ENCODE results near the gene PPP1R14D.

Gene PPP1R14D

DNA sequence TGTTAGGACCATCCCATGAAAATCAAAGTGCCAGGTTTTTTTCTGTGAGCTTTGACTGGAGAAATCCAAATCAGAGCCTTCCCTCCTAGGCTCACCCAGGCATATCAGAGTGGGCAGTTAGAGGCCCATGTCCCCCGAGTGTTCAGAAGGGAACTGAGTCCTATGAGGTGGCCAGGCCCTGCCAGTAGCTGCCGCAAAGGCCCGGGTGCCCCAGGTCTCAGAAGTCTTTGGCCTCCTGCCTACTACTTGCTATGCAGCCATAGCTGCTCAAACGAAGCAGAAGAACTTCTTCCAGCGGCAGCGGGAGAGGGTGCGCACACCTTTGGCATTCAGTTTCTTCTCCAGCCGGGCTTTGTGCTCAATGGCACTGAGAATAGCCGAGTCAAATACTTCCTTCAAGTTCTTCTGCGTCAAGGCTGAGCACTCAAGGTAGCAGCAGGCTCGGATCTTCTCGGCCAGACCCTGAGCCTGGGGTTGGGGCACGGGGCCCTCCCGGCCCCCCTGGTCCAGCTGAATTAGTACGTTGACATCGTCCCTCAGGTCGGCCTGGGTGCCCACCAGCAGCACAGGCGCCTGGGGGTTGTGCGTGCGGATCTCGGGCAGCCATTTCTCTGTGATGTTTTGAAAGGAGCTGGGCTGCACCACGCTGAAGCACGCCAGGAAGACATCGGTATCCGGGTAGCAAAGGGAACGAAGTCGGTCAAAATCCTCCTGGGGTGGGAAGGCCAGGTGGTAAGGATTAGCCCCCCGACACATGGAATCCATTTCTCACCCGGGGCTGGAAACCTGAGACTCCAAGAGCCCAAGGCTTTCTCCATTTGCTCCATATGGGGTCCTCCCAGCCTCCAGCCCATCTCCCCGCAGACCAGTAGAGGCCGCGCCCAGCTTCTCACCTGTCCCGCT lies 44.5 kb upstream of the PPP1R14D start:
- Histone ChIP-seq H3K27me3 (peaks cover 50% of the 10 kb centered on the region), H3K27ac (no peak overlapping the region), H3K36me3 (no peaks in the 10 kb centered on the region), H3K4me1 (ENCODE audit: control insufficient read depth in 1 of 2, insufficient read depth in 1 of 2, low read depth in 1 of 2, low read length in 1 of 2) (peaks cover 13 to 14% of the 10 kb centered on the region in 2 experiments), H3K4me3 (ENCODE audit: low read depth in 1 of 2, low read length in 1 of 2) (peak overlapping the region; percentile 52 to 64), H3K9me3 (no peaks in the 10 kb centered on the region)
- TF ChIP-seq, protein P1, sequence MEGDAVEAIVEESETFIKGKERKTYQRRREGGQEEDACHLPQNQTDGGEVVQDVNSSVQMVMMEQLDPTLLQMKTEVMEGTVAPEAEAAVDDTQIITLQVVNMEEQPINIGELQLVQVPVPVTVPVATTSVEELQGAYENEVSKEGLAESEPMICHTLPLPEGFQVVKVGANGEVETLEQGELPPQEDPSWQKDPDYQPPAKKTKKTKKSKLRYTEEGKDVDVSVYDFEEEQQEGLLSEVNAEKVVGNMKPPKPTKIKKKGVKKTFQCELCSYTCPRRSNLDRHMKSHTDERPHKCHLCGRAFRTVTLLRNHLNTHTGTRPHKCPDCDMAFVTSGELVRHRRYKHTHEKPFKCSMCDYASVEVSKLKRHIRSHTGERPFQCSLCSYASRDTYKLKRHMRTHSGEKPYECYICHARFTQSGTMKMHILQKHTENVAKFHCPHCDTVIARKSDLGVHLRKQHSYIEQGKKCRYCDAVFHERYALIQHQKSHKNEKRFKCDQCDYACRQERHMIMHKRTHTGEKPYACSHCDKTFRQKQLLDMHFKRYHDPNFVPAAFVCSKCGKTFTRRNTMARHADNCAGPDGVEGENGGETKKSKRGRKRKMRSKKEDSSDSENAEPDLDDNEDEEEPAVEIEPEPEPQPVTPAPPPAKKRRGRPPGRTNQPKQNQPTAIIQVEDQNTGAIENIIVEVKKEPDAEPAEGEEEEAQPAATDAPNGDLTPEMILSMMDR (IDR thresholded peaks at IDR 0.05), result no peak

- Histone ChIP-seq H3K4me1 (ENCODE audit: control insufficient read depth in 1 of 2, insufficient read depth in 1 of 2, low read depth in 1 of 2, low read length in 1 of 2) (peaks cover 13 to 14% of the 10 kb centered on the region in 2 experiments), H3K4me3 (ENCODE audit: low read depth in 1 of 2, low read length in 1 of 2) (no peak overlapping the region), H3K36me3 (no peaks in the 10 kb centered on the region), H3K9me3 (no peaks in the 10 kb centered on the region), H3K27ac (no peak overlapping the region), H3K27me3 (peaks cover 50% of the 10 kb centered on the region)
- TF ChIP-seq, protein P1 (IDR thresholded peaks at IDR 0.05), result no peak
These were observed 43.5 kb upstream of the PPP1R14D start for GRCh38 chr15:40871749-40872617.

GRCh38 chr15:40870716-40871115 lies 42.2 kb upstream of the PPP1R14D start:
- Histone ChIP-seq H3K4me3 (ENCODE audit: low read depth in 1 of 2, low read length in 1 of 2) (no peak overlapping the region), H3K27me3 (peaks cover 50% of the 10 kb centered on the region), H3K27ac (no peak overlapping the region), H3K9me3 (no peaks in the 10 kb centered on the region), H3K36me3 (no peaks in the 10 kb centered on the region), H3K4me1 (ENCODE audit: control insufficient read depth in 1 of 2, insufficient read depth in 1 of 2, low read depth in 1 of 2, low read length in 1 of 2) (peaks cover 13 to 14% of the 10 kb centered on the region in 2 experiments)
- TF ChIP-seq, protein P1 (IDR thresholded peaks at IDR 0.05), result no peak

GRCh38 chr15:40869686-40870085 lies 41.2 kb upstream of the PPP1R14D start:
- H3K36me3 ChIP-seq, result no peaks in the 10 kb centered on the region
- TF ChIP-seq, protein P1 (IDR thresholded peaks at IDR 0.05), result no peak
- H3K27me3 ChIP-seq, result peaks cover 42% of the 10 kb centered on the region
- no peaks in the 10 kb centered on the region for H3K9me3 ChIP-seq
- no peak overlapping the region for H3K27ac ChIP-seq
- H3K4me1 ChIP-seq (ENCODE audit: control insufficient read depth in 1 of 2, insufficient read depth in 1 of 2, low read depth in 1 of 2, low read length in 1 of 2), result peaks cover 13 to 14% of the 10 kb centered on the region in 2 experiments
- H3K4me3 ChIP-seq (ENCODE audit: low read depth in 1 of 2, low read length in 1 of 2), result no peak overlapping the region

GRCh38 chr15:40867199-40867598 lies 38.7 kb upstream of the PPP1R14D start:
- peaks cover 0 to 1% of the 10 kb centered on the region in 2 experiments for H3K4me1 ChIP-seq (ENCODE audit: control insufficient read depth in 1 of 2, insufficient read depth in 1 of 2, low read depth in 1 of 2, low read length in 1 of 2)
- no peak overlapping the region for H3K4me3 ChIP-seq (ENCODE audit: low read depth in 1 of 2, low read length in 1 of 2)
- H3K36me3 ChIP-seq, result no peaks in the 10 kb centered on the region
- no peaks in the 10 kb centered on the region for H3K9me3 ChIP-seq
- TF ChIP-seq, protein P1 (IDR thresholded peaks at IDR 0.05), result no peak
- no peak overlapping the region for H3K27ac ChIP-seq
- H3K27me3 ChIP-seq, result peaks cover 17% of the 10 kb centered on the region
